CD4-positive, alpha-beta T cell treated with Interleukin-15 for 4 hours (primary cell): Measurements from ENCODE around the gene C14orf39.

Experiments
- DNase-seq: peaks from one replicate; pipeline ENCODE4 v3.0.0-alpha.2; 2020; ENCODE audit warnings: low spot score

The C14orf39 gene

GRCh38 chr14:60485598-60486251 lies at the start of gene C14orf39:
C14orf39 (minus strand) TSS chr14:60486063; CDS start chr14:60485078, 985 bp downstream.
- DNase-seq, result no peak

DNA sequence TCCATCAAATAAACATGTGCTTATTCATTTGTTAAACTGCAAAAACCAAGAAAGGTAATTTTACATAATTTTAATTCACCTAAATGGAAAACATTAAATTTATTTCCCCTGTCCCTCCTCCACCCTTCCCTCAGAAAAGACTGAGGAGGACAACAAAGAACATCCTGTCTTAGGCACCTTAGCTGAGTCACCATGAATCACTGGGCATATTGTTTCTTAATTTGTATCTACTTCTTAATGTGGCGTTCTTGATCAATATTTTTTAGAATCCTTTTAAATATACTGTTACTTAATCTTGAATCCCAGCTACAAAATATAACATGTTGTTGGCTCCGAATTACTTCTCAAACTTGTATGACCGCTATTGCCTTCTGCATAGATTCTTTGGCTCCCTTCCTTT lies 46.6 kb upstream of the C14orf39 start:
- DNase-seq, result no peak

GRCh38 chr14:60515511-60516289 lies 29.8 kb upstream of the C14orf39 start:
- no peak for DNase-seq

DNA sequence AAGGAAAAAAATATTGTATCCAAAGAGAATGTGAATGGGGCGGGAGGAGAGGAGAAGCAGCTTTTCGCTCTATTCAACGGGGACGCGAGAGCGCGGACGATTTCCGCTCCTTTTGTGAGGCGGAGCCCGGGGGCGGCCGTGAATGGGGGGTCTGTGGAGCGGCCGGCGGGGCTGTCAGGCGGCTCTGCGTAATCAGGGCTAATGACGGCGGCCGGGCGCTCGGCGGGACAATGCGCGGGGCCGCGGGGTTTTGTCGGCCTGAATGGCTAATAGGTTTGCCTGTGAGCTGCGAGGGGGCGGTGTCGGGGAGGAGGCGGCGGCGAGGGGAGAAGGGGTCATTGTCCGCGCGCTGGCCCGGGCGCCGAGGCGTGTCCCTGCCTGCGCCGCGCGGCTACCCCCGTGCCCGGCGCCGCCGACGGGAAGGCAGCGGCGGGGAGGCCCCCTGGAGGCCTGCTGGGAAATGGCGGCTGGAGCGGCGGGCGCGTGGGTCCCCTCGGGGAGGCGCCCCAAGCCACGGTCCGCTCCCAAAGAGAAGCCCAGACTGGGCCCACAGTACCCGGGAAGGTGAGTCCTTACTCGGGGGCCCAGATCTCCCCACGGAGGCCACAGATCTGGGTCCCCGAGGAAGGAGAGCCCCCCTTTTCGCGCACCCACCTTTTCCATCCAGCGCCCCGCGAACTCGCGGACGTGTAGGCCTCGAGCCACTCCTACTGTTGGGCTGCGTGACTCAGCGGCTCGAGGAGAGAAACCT lies 29.1 kb upstream of the C14orf39 start:
- no peak for DNase-seq

DNA sequence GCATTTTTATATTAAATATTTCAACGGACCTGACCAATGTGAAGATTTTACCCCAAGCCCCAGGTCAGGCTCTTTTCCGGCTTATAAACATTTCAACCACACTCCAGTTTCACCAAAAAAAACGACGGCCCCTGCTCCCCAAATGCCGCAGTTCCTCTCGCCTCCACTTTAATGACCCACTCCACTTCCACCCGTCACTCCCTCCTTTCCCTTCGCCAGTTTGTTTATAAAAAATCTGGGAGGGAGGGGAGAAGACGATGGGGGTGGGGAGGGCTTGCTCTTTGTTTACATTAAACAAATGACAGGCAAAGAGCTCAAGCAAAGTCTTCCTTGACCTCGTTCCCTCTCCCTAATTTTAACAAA lies 28.5 kb upstream of the C14orf39 start:
- no peak for DNase-seq

- no peak for DNase-seq
Observed at GRCh38 chr14:60512973-60513571, 27.2 kb upstream of the C14orf39 start.

- DNase-seq, result no peak
Observed at GRCh38 chr14:60512126-60512525, 26.3 kb upstream of the C14orf39 start.

DNA sequence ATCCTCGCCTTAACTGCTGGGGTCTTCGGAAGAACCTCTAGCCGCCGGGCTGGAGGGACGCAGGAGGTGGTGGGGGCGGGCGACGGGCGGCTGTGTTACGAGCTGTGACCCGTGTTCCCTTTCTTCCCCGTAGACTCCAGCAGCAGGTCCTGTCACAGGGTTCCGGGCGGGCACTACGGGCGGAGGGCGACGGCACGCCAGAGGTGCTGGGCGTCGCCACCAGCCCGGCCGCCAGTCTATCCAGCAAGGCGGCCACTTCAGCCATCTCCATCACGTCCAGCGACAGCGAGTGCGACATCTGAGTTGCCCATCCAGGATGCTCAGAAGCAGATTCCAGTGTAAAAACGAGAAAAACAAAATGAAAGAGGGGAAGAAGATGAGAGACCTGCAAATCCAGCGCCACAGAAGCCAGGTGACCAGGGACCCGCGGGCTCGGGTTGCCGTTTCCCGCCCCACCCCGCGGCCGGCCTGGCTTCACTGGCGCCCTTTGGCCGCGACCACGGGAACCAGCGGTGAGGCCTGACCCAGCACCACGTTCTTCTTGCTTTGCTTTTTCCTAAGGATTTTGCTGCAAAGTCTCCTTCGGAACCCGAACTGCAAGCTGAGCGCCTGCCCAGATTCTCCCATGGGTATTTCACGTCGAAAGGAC lies 25.2 kb upstream of the C14orf39 start:
- no peak for DNase-seq

DNA sequence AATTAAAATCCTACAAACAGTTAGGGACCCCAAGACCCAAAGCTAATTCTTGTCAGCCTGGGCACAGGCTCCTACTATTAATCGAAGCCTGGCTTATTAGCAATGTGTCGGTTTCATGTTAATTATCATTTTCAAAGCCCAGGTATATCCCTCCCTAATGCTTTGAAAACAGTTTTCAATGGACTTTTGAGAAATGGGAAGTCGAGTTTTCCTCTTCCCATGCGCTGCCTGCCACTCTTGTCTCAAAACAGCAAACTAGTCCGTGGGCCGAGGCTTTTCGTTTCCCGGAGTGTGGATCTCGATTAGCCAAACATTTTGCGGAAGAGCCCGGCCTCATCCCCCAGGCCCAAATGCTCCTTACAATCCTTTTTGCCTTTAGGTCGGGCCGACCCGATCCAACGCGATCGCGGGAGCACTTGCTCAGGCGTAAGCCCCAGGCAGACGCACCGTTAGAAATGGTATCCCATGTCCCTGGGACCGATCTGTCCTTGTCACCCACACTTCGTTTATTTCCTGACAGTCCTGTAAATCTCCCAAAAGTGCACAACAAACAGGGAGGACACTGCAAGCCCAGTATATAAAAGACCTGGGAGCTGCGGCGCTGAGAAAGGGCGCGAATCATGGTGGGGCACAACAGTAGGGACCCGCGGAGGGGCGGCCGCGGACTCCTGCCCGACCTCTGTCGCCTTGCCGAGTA lies 24.5 kb upstream of the C14orf39 start:
- no peak for DNase-seq

DNA sequence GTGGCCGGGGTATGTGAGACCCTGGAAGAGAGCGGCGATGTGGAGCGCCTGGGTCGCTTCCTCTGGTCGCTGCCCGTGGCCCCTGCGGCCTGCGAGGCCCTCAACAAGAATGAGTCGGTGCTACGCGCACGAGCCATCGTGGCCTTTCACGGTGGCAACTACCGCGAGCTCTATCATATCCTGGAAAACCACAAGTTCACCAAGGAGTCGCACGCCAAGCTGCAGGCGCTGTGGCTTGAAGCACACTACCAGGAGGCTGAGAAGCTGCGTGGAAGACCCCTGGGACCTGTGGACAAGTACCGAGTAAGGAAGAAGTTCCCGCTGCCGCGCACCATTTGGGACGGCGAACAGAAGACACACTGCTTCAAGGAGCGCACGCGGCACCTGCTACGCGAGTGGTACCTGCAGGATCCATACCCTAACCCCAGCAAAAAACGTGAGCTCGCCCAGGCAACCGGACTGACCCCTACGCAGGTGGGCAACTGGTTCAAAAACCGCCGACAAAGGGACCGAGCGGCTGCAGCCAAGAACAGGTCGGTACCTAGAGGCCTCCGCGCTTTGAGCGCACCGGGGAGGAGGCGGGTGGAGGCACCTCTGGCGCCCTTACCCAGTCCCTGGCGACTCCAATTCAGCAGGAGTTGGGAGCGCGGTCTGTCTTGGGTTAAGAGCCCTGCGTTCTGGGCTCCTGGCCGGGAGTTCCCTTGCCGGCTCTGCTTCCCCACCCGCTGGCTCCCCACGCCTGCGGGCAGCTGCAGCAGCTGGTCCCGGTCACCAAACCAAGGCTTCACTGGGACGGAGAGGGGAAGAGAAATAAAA lies 23.8 kb upstream of the C14orf39 start:
- DNase-seq, result no peak

DNA sequence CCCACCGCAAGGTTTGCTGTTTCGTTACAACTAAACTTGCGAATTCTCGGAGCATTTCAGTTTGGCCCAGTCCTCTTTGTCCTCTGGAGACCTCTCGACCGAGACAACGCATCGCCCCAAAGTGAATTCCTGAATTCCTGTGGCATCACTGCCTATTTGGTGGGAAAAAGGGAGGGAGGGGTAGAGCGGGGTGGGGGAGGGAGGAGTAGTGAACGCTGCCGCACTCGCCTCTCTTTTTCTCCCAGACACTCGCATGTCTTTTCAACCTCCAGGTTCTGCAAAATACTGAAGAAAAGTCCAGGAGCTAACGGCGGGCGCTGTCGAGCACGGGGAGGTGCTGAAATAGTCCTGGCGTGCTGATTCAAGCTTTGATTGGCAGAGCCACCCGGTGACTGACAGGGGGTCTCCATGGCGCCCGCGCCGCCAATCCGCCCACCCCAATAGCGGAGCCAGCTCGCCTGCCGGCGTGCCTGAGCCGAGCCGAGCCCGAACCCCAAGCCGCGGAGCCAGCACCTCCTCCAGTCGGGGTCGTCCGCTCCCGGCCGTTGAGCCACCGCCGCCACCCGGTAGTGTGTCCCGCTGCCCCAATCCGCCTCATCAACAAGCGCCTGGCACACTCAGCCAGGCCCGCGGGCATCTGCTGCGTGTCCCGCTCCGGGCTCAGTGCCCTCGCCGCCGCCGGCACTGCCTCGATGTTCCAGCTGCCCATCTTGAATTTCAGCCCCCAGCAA lies 23.0 kb upstream of the C14orf39 start, which contains the start of gene SIX6:
SIX6 (plus strand) TSS at position 440 of the 731 bp plus-strand sequence; CDS start at position 693, 253 bp downstream.
- no peak for DNase-seq

DNA sequence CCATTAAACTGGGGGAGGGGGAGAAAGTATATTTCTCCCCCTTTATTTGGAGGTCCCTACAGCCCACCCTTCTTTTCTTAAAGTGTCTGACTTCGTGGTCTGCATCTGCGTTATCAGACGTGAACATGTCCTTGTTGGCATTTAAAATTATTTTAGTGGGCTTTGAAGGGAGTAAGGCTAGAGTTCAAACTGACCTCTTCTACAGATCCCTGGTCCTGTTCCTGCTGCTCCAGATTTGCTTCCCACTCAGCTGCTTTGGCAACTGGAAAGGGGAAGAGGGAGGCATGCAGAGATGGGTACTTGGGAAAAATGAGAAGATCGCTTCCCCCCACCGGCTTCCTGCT lies 22.5 kb upstream of the C14orf39 start:
- DNase-seq, result no peak

GRCh38 chr14:60506985-60507829 lies 21.3 kb upstream of the C14orf39 start:
- no peak for DNase-seq

DNA sequence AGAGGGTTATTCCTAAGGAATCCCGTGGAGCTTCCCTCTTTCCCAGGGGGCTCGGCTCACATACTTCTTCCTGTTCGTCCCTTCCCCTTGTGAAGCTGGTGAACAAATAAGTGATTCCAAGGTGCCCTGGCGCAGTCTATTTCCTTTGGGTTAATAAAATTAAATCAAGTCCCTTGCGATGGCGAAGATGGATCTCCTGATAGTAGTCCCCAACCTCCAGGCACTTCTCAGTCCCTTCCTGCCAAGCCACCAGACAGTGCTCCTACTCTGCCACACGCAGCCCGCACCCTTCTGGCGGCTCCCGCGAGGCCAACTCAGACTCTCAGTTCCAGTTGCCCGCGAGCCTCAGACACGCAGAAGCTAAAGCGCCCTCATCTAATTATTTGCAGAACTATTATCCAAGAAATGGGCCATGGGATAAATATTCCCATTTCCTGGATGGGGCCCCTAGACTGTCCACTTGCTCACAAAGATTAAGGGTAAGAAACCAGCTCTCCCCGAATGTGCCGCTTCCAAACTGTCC lies 20.7 kb upstream of the C14orf39 start:
- no peak for DNase-seq

DNA sequence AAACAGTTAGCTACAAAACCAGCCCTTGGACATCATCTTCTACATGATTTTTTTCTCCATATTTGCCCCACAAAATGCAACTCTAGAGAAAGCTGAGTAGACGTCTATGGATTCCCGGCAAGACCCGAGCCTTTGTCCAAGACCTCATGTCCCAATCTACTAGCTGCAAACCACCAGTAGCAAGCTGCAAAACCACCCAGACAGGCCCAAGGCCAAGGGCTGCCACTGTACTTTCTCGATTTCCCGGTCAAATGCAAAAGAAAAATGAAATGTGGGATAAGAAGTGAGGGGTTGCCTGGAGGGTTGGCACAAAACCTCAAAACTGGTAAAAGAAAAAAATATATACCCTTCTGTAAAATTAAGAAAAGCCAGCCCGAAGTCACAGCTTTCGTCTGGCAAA lies 20.1 kb upstream of the C14orf39 start:
- no peak for DNase-seq

GRCh38 chr14:60505448-60505847 lies 19.6 kb upstream of the C14orf39 start:
- no peak for DNase-seq

DNA sequence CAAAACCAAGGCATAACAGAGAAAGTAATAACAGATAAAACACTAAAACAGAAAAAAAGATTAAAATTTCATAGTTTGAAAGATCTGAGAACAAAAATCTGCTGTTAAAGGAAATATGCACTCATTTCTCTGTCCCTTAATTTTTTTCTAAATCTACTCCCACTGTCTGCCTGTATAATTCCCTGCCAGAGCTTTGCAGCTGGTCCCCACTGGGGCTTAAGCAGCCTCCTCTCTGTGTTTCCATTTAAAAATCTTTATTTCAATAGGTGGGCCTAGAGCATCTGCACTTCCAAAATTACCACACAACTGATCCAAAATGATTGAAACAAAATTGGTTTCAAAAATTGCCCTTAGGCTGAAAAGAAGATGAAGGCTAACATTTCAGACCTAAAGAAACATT lies 16.7 kb upstream of the C14orf39 start:
- DNase-seq, result no peak

DNA sequence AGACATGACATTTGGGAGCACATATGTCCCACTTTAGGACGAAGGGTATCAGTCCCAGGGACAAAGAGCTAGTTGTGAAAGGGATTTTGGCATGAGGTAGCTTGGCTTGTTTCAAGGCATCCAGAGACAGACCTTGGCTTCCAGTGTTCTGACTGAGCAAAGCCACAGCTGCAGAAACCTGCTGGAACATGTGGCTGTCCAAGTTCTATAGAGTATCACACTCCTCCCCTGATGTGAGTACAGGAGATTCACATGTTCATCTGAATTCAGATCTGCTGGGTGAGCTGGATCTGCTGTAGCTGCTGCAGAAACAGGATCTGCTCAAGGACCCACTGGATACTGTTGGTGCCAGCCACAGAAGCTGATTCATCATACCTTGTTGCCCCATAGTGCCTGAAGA lies 10.1 kb upstream of the C14orf39 start:
- no peak for DNase-seq

GRCh38 chr14:60490270-60490669 lies 4.4 kb upstream of the C14orf39 start:
- DNase-seq, result no peak
